OCI-LY1 (cell line): ENCODE data around the gene IQGAP2.

ENCODE experiments used
- H2AFZ ChIP-seq: fragments of 200-600 bp; sonication (generic), shearing (Covaris generic); 2 replicates; pipeline ENCODE4 v1.6.0; 2014; ENCODE audit warnings: antibody characterized with exemption, mild to moderate bottlenecking, low read length
- H3F3A ChIP-seq: fragments of 200-600 bp; sonication (generic), shearing (Covaris generic); 2 replicates; pipeline ENCODE4 v1.6.0; 2014; ENCODE audit warnings: mild to moderate bottlenecking, antibody characterized with exemption, low read length, moderate library complexity; ENCODE audit not compliant: insufficient read depth
- H3K27ac ChIP-seq: fragments of 200-600 bp; sonication (generic); 2 replicates; pipeline ENCODE4 v1.5.1; 2014; ENCODE audit warnings: low read length, mixed run types, mild to moderate bottlenecking, low read depth; ENCODE audit not compliant: poor library complexity, severe bottlenecking
- H3K27me3 ChIP-seq: fragments of 200-600 bp; sonication (generic); 2 replicates; pipeline ENCODE4 v1.6.0; 2014; ENCODE audit warnings: antibody characterized with exemption, mild to moderate bottlenecking, low read length, moderate library complexity; ENCODE audit not compliant: insufficient read depth
- H3K36me3 ChIP-seq: fragments of 200-600 bp; sonication (generic); 2 replicates; pipeline ENCODE4 v1.6.1; 2014; ENCODE audit warnings: mild to moderate bottlenecking, antibody characterized with exemption, low read length, moderate library complexity, mixed read lengths; ENCODE audit not compliant: insufficient read depth
- H3K4me1 ChIP-seq: fragments of 200-600 bp; sonication (generic); 2 replicates; pipeline ENCODE4 v1.5.1; 2014; ENCODE audit warnings: mild to moderate bottlenecking, low read length, moderate library complexity; ENCODE audit not compliant: insufficient read depth, severe bottlenecking
- H3K4me2 ChIP-seq: fragments of 200-600 bp; sonication (generic), shearing (Covaris generic); 2 replicates; pipeline ENCODE4 v1.6.1; 2014; ENCODE audit warnings: low read length
- H3K4me3 ChIP-seq: fragments of 200-600 bp; sonication (generic); 2 replicates; pipeline ENCODE4 v1.5.1; 2014; ENCODE audit warnings: low read length, low read depth, mild to moderate bottlenecking, mixed read lengths; ENCODE audit not compliant: poor library complexity, severe bottlenecking
- H3K79me2 ChIP-seq: fragments of 200-600 bp; shearing (Covaris generic); 2 replicates; pipeline ENCODE4 v1.6.1; 2016; ENCODE audit warnings: mixed run types, low read length, mixed read lengths; ENCODE audit not compliant: insufficient read depth
- H3K9ac ChIP-seq: fragments of 200-600 bp; sonication (generic), shearing (Covaris generic); 2 replicates; pipeline ENCODE4 v1.6.1; 2014; ENCODE audit warnings: mild to moderate bottlenecking, low read length, mixed read lengths
- H3K9me2 ChIP-seq: fragments of 200-600 bp; sonication (generic), shearing (Covaris generic); 2 replicates; pipeline ENCODE4 v1.6.1; 2014; ENCODE audit warnings: low read depth, mild to moderate bottlenecking, low read length, mixed read lengths
- H3K9me3 ChIP-seq: fragments of 200-600 bp; shearing (Covaris generic); 2 replicates; pipeline ENCODE4 v1.6.1; 2014; ENCODE audit warnings: low read length, mixed read lengths
- H4K20me1 ChIP-seq: fragments of 200-600 bp; sonication (generic), shearing (Covaris generic); 2 replicates; pipeline ENCODE4 v1.6.0; 2016; ENCODE audit warnings: mild to moderate bottlenecking, low read length; ENCODE audit not compliant: insufficient read depth
- CTCF ChIP-seq: fragments of 200-600 bp; sonication (generic), shearing (Covaris generic); IDR thresholded peaks from 2 replicates; pipeline ENCODE4 v1.5.1; 2017; ENCODE audit warnings: mild to moderate bottlenecking, antibody characterized with exemption, low read length, moderate library complexity, mixed read lengths
- EZH2 ChIP-seq: fragments of 200-600 bp; sonication (generic), shearing (Covaris generic); IDR thresholded peaks from 2 replicates; pipeline ENCODE4 v1.8.0; 2017; ENCODE audit warnings: borderline replicate concordance, mixed run types, mild to moderate bottlenecking, antibody characterized with exemption, low read length, moderate library complexity, mixed read lengths

The IQGAP2 gene

GRCh38 chr5:76672242-76672641 is 269.2 kb downstream of the IQGAP2 start:
- H3K79me2 ChIP-seq = no peaks in the 10 kb centered on the region
- no peaks in the 10 kb centered on the region for H3K4me1 ChIP-seq
- no peaks in the 10 kb centered on the region for H4K20me1 ChIP-seq
- H3K9me3 ChIP-seq = no peaks in the 10 kb centered on the region
- no peak overlapping the region for H3K27ac ChIP-seq
- no peaks in the 10 kb centered on the region for H3K9me2 ChIP-seq
- no peaks in the 10 kb centered on the region for H3F3A ChIP-seq
- no peak overlapping the region for H3K4me2 ChIP-seq
- no peak overlapping the region for H3K4me3 ChIP-seq
- no peaks in the 10 kb centered on the region for H3K27me3 ChIP-seq
- no peak overlapping the region for H3K9ac ChIP-seq
- TF ChIP-seq CTCF = no peak
- H3K36me3 ChIP-seq = no peaks in the 10 kb centered on the region
- H2AFZ ChIP-seq = no peak overlapping the region

DNA sequence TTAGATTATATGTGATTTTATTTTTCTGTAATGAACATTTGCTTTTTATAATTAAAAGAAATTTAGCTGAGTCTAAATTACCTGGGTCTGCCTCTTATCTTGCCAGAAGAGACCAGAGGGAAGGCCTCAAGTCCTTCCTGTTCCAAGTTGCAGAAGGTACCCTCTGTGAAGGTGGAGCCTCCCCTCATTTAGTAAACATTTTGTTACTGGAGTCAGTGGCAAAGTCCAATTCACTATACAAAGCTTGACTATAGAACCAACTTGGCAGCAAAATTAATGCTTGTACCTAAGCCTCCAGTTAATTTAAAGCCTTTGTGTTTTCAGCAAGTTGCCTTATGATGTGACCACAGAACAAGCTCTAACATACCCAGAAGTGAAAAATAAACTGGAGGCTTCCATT is 270.0 kb downstream of the IQGAP2 start:
- Histone ChIP-seq H3K27ac (no peak overlapping the region), H3K36me3 (no peaks in the 10 kb centered on the region), H3K4me2 (no peak overlapping the region), H3K79me2 (no peaks in the 10 kb centered on the region), H3K9me3 (no peaks in the 10 kb centered on the region), H4K20me1 (no peaks in the 10 kb centered on the region), H3K9ac (no peak overlapping the region), H3K27me3 (no peaks in the 10 kb centered on the region), H2AFZ (no peak overlapping the region), H3K9me2 (no peaks in the 10 kb centered on the region), H3F3A (no peaks in the 10 kb centered on the region), H3K4me3 (no peak overlapping the region), H3K4me1 (no peaks in the 10 kb centered on the region)
- no peak for TF ChIP-seq EZH2
- no peak for TF ChIP-seq CTCF

DNA sequence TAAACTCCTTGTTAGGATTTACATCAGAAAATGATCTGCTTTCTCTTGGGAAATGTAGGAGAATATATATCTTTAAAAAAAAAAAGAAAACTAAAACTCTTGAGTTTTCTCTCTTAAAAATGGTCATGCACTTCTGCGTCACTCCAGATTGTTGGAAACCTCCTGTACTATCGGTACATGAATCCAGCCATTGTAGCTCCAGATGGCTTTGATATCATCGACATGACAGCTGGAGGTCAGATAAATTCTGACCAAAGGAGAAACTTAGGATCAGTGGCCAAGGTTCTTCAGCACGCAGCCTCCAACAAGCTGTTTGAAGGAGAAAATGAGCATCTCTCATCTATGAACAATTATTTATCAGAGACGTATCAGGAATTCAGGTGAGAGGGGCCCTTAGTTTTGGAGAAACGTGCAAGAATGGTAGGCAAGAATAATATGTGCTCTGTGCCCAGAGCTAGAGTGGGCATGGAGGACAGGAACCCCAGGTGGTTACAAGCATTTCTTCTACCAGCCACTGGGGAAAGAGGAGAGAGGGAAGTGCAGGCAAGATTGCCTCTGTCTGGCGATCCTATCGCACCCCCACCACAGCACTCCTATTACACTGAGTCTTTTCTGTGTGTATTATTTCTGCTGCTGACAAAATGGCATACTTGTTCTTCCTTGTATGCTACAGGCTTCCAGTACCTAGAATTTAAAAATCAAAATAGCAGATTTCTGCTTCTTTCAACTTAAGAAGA is 271.4 kb downstream of the IQGAP2 start:
- H2AFZ ChIP-seq = no peak overlapping the region
- H3K27me3 ChIP-seq = no peaks in the 10 kb centered on the region
- no peak overlapping the region for H3K4me2 ChIP-seq
- no peak overlapping the region for H3K27ac ChIP-seq
- TF ChIP-seq CTCF = no peak
- no peak for TF ChIP-seq EZH2
- no peaks in the 10 kb centered on the region for H3K4me1 ChIP-seq
- H4K20me1 ChIP-seq = no peaks in the 10 kb centered on the region
- no peaks in the 10 kb centered on the region for H3K9me2 ChIP-seq
- H3K9me3 ChIP-seq = no peaks in the 10 kb centered on the region
- H3K36me3 ChIP-seq = no peaks in the 10 kb centered on the region
- no peaks in the 10 kb centered on the region for H3K79me2 ChIP-seq
- H3F3A ChIP-seq = no peaks in the 10 kb centered on the region
- no peak overlapping the region for H3K9ac ChIP-seq
- no peak overlapping the region for H3K4me3 ChIP-seq
